HG03139 (cell line): ENCODE measurements around the gene APLP1.
"Not testable (repeated sequence)": the region's sequence is repeated elsewhere in the genome, so short reads cannot be mapped to it uniquely, and the experiment has no call there.

Source experiments
- ATAC-seq: cut with Tn5 transposase; IDR thresholded peaks from one replicate; pipeline ENCODE4 v1.9.1; 2021; ENCODE audit not compliant: unreplicated experiment

Gene APLP1

GRCh38 chr19:35882114-35882832 lies 13.9 kb downstream of the APLP1 start:
- no peak for ATAC-seq

GRCh38 chr19:35883882-35884281 lies 15.5 kb downstream of the APLP1 start:
- no peak for ATAC-seq

- no peak for ATAC-seq
Observed at GRCh38 chr19:35885225-35885738, 16.9 kb downstream of the APLP1 start.

GRCh38 chr19:35885904-35886303 lies 17.5 kb downstream of the APLP1 start:
- ATAC-seq, result no peak

GRCh38 chr19:35887197-35887596 lies 18.8 kb downstream of the APLP1 start:
- ATAC-seq, result no peak

GRCh38 chr19:35888398-35888797 lies 20.0 kb downstream of the APLP1 start:
- ATAC-seq, result no peak

- no peak for ATAC-seq
Observed at GRCh38 chr19:35889370-35890112, 21.2 kb downstream of the APLP1 start.

- ATAC-seq, result no peak
Observed at GRCh38 chr19:35890113-35890650, 21.8 kb downstream of the APLP1 start.

- ATAC-seq, result not testable (repeated sequence)
Observed at GRCh38 chr19:35891819-35892218, 23.4 kb downstream of the APLP1 start.

- ATAC-seq, result no peak
Observed at GRCh38 chr19:35894342-35894741, 26.0 kb downstream of the APLP1 start.

GRCh38 chr19:35895911-35896642 lies 27.7 kb downstream of the APLP1 start:
- ATAC-seq, result no peak

- no peak for ATAC-seq
Observed at GRCh38 chr19:35896643-35897040, 28.3 kb downstream of the APLP1 start.

GRCh38 chr19:35897706-35898451 lies 29.5 kb downstream of the APLP1 start:
- ATAC-seq, result no peak

GRCh38 chr19:35898499-35898809 lies 30.1 kb downstream of the APLP1 start:
- no peak for ATAC-seq

GRCh38 chr19:35899547-35900214 lies 31.3 kb downstream of the APLP1 start:
- ATAC-seq, result peak; percentile 36

- ATAC-seq, result no peak
Observed at GRCh38 chr19:35901055-35901644, 32.8 kb downstream of the APLP1 start.

- no peak for ATAC-seq
Observed at GRCh38 chr19:35901854-35902661, 33.7 kb downstream of the APLP1 start, which contains the start of gene HCST. TSS of gene HCST (plus strand) at chr19:35902529. CDS start at chr19:35902594, 65 bp downstream.

- no peak for ATAC-seq
Observed at GRCh38 chr19:35902870-35903475, 34.6 kb downstream of the APLP1 start.
